ENCODE results near the gene CLTA.

GRCh38 chr9:36258208-36258995, 67.7 kb downstream of the CLTA start, which contains the start of gene GNE:
- TF ChIP-seq ZNF792 (tag by site-specific recombination; IDR thresholded peaks at IDR 0.05) (no peak), ZNF449 (tag by site-specific recombination; IDR thresholded peaks at IDR 0.05) (no peak), ZNF510 (tag by site-specific recombination; IDR thresholded peaks at IDR 0.05; ENCODE audit: insufficient replicate concordance) (no peak)
